Measurements from ENCODE around the gene OGFOD2.
A peak's percentile ranks its signal among the peaks of the same experiment; 100 is the strongest.
"Not testable (repeated sequence)": the region's sequence is repeated elsewhere in the genome, so short reads cannot be mapped to it uniquely, and the experiment has no call there.

The OGFOD2 gene

DNA sequence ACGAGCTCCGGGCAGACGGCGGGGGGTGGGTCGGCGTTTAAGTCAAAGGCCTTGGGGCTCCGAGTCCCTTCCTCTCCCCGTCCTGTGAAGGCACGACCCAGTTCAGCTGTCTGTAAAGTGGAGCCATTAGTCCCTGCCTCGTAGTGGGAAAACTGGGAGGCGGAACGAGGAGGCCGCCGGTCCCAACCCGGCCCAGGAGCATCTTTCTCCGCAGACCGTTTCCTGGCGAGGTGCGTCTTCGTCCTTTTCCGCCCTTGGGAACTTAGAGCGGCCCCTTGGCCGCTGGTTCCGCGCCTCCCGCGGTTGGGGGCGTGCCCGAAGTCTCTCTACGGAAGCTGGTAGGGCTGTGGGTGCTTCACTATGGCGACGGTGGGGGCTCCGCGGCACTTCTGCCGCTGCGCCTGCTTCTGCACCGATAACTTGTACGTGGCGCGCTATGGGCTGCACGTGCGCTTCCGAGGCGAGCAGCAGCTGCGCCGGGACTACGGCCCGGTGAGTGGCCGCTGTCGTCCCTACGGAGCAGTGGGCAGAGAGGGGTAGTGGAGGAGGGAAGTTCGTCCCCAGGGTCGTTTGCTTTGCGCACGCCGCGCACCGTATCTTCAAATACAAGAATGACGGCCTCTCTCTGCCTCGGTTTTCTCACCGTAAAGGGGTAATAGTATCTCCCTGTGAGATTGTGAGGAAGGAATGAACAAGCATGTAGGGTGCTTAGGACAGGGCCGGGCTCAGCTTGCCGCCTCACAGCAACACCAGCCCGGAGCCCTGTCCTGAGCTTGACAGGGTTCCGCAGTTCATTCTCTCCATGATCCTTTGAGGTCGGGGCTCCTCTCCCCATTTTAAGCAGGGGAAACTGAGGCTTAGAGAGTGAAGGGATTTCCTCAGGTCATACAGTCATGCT, at the start of gene OGFOD2:
Gene OGFOD2 (plus strand): TSS at position 353 of the 898 bp plus-strand sequence. CDS start 8 bp downstream, at position 361.
- peak within 1 kb of the TSS; percentile 100 for H3K27ac Mint-ChIP-seq
- DNase-seq (ENCODE audit: low spot score in 2 of 2) (peak; percentile 84 to 95), ATAC-seq (peak; percentile 92)
- peaks cover 19% of the 10 kb centered on the region for H3K4me1 Mint-ChIP-seq
- no peaks in the 10 kb centered on the region for H3K9me3 Mint-ChIP-seq
- peak within 1 kb of the TSS; percentile 97 for H3K4me3 Mint-ChIP-seq
- peaks cover 16% of the 10 kb centered on the region for H3K36me3 Mint-ChIP-seq

- no peak overlapping the region for H3K4me3 Mint-ChIP-seq
- no peak overlapping the region for H3K27ac Mint-ChIP-seq
These were observed 47.2 kb upstream of the OGFOD2 start for GRCh38 chr12:122927756-122928403.

GRCh38 chr12:122928404-122929147, 46.5 kb upstream of the OGFOD2 start:
- DNase-seq (ENCODE audit: low spot score in 2 of 2) (no peak), ATAC-seq (no peak)
- no peak overlapping the region for H3K4me3 Mint-ChIP-seq
- H3K36me3 Mint-ChIP-seq, result no peaks in the 10 kb centered on the region
- no peaks in the 10 kb centered on the region for H3K9me3 Mint-ChIP-seq
- no peak overlapping the region for H3K27ac Mint-ChIP-seq
- no peaks in the 10 kb centered on the region for H3K4me1 Mint-ChIP-seq

More at GRCh38 chr12:122927756-122928403, 47.2 kb upstream of the OGFOD2 start:
- Mint-ChIP-seq H3K4me1 (no peaks in the 10 kb centered on the region), H3K9me3 (no peaks in the 10 kb centered on the region), H3K36me3 (no peaks in the 10 kb centered on the region)
- DNase-seq (ENCODE audit: low spot score in 2 of 2) (no peak), ATAC-seq (no peak)

GRCh38 chr12:122929148-122929538, 45.9 kb upstream of the OGFOD2 start:
- H3K36me3 Mint-ChIP-seq, result no peaks in the 10 kb centered on the region
- no peaks in the 10 kb centered on the region for H3K4me1 Mint-ChIP-seq
- no peak overlapping the region for H3K4me3 Mint-ChIP-seq
- DNase-seq (ENCODE audit: low spot score in 2 of 2) (no peak), ATAC-seq (no peak)
- H3K27ac Mint-ChIP-seq, result no peak overlapping the region
- no peaks in the 10 kb centered on the region for H3K9me3 Mint-ChIP-seq

- no peak for DNase-seq (ENCODE audit: low spot score in 2 of 2)
- no peaks in the 10 kb centered on the region for H3K4me1 Mint-ChIP-seq
- no peak overlapping the region for H3K4me3 Mint-ChIP-seq
- no peaks in the 10 kb centered on the region for H3K9me3 Mint-ChIP-seq
- H3K27ac Mint-ChIP-seq, result no peak overlapping the region
- ATAC-seq, result no peak
- H3K36me3 Mint-ChIP-seq, result no peaks in the 10 kb centered on the region
These were observed 45.2 kb upstream of the OGFOD2 start for GRCh38 chr12:122929812-122930211.

DNA sequence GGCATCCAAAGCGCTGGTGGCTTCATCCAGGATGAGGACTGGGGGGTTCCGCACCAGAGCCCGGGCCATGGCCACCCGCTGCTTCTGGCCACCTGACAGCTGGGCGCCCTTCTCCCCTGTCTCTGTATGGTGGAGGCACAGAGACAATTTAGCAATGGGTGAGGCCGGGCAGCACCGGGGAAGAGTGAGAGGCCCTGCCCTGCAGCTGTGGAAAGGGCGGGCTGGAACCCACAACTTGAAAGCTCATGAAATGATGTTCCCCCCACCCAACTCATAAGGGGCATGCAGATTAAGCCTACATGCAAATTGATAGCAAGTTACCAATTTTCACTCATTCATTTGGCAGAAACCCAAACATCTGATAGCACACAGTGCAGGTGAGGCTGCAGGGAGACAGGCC, 42.8 kb upstream of the OGFOD2 start:
- ATAC-seq (no peak), DNase-seq (ENCODE audit: low spot score in 2 of 2) (no peak)
- H3K4me1 Mint-ChIP-seq, result no peaks in the 10 kb centered on the region
- no peak overlapping the region for H3K4me3 Mint-ChIP-seq
- no peak overlapping the region for H3K27ac Mint-ChIP-seq
- H3K36me3 Mint-ChIP-seq, result no peaks in the 10 kb centered on the region
- no peaks in the 10 kb centered on the region for H3K9me3 Mint-ChIP-seq

GRCh38 chr12:122934722-122935121, 40.3 kb upstream of the OGFOD2 start:
- Mint-ChIP-seq H3K9me3 (no peaks in the 10 kb centered on the region), H3K27ac (no peak overlapping the region), H3K36me3 (no peaks in the 10 kb centered on the region), H3K4me1 (peaks cover 5% of the 10 kb centered on the region), H3K4me3 (no peak overlapping the region)
- DNase-seq (ENCODE audit: low spot score in 2 of 2), result no peak
- no peak for ATAC-seq

DNA sequence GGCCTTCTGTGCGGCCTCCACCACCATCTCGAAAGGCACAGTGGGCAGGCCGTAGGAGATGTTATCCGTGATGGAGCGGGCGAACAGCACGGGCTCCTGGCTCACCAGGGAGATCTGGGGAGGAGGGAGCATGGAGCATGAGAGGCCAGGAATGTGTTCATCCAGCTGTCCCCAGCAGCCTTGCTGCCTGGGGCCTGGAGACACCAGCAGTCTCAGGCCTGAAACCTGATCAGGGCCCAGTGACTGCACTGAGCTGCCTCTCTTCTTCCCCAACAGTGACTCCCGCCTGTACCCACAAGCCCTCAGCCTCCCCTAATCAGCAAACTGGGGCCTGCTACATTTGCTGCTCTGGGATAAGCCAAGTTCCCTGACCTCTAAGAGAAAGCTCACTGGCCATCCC, 39.7 kb upstream of the OGFOD2 start:
- no peak for ATAC-seq

GRCh38 chr12:122937622-122938091, 37.4 kb upstream of the OGFOD2 start:
- no peak overlapping the region for H3K27ac Mint-ChIP-seq
- no peak for ATAC-seq

More for the DNA sequence above, 39.7 kb upstream of the OGFOD2 start:
- H3K9me3 Mint-ChIP-seq, result no peaks in the 10 kb centered on the region
- DNase-seq (ENCODE audit: low spot score in 2 of 2), result no peak
- H3K27ac Mint-ChIP-seq, result no peak overlapping the region
- no peak overlapping the region for H3K4me3 Mint-ChIP-seq
- no peaks in the 10 kb centered on the region for H3K36me3 Mint-ChIP-seq
- H3K4me1 Mint-ChIP-seq, result peaks cover 5% of the 10 kb centered on the region

DNA sequence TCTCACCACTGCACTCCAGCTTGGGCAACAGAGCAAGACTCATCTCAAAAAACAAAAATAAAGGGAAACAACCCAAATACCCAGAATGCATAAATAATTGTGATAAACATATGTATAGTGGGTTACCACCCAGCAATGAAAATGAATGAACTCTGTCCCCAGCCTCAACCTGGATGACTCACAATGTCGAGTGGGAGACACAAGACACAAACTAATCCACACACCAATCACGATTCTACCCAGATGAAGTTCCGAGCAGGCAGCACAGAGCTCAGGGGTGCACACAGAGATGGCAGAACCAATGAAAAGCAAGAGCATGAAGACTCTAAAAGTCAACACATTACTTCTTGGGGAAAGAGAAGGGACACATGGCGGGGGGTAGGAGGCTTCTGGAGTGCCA, 35.9 kb upstream of the OGFOD2 start:
- no peak for ATAC-seq
- no peak overlapping the region for H3K27ac Mint-ChIP-seq
- no peaks in the 10 kb centered on the region for H3K36me3 Mint-ChIP-seq
- no peak for DNase-seq (ENCODE audit: low spot score in 2 of 2)
- peaks cover 21% of the 10 kb centered on the region for H3K4me1 Mint-ChIP-seq
- H3K4me3 Mint-ChIP-seq, result no peak overlapping the region
- H3K9me3 Mint-ChIP-seq, result no peaks in the 10 kb centered on the region

More at GRCh38 chr12:122937622-122938091, 37.4 kb upstream of the OGFOD2 start:
- Mint-ChIP-seq H3K4me1 (peaks cover 6% of the 10 kb centered on the region), H3K9me3 (no peaks in the 10 kb centered on the region), H3K36me3 (no peaks in the 10 kb centered on the region), H3K4me3 (no peak overlapping the region)
- no peak for DNase-seq (ENCODE audit: low spot score in 2 of 2)

- not testable (repeated sequence) for H3K27ac Mint-ChIP-seq; H3K36me3 Mint-ChIP-seq; ATAC-seq; H3K9me3 Mint-ChIP-seq; DNase-seq (ENCODE audit: low spot score in 2 of 2); H3K4me3 Mint-ChIP-seq
- H3K4me1 Mint-ChIP-seq, result peaks cover 37% of the 10 kb centered on the region
These were observed 33.7 kb upstream of the OGFOD2 start for GRCh38 chr12:122941351-122941750.

DNA sequence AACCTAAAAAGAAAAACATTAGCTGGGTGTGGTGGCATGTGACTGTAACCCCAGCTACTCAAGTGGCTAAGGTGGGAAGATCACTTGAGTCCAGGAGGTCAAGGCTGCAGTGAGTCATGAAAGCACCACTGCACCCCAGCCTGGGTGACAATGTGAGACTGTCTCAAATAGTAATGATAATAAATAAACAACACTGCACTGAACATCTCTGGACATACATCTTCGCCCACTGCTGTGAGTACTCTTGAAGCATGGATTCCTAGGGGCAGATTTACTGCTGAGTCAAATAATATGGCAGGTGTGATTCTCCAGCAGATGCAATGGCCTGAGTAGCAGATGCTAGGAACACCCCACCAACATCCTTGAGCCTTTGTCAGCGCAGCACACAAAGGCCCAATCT, 32.4 kb upstream of the OGFOD2 start:
- ATAC-seq, result no peak
- H3K27ac Mint-ChIP-seq, result peak overlapping the region; percentile 46

DNA sequence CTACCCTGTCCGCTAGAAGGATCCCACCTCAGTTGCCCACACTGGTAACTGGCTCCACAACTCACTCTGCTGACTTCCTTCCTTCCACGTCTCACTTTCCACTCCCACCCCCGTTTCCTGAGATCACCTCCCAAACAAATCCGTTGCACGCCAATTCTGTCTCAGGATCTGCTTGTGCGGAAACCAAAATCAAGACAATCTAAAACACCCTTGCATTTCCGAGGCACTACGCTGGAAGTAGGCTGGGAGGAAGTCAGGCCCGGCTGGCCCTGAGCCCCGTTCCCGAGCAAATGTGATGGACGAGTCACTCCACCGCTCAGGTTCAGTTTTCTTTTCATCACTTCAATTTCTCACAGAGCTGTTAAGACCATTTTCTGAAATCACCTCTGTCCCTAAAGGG, 31.8 kb upstream of the OGFOD2 start:
- no peaks in the 10 kb centered on the region for H3K9me3 Mint-ChIP-seq
- no peak overlapping the region for H3K4me3 Mint-ChIP-seq
- no peak for ATAC-seq
- peaks cover 50% of the 10 kb centered on the region for H3K4me1 Mint-ChIP-seq
- no peaks in the 10 kb centered on the region for H3K36me3 Mint-ChIP-seq
- peak overlapping the region; percentile 46 for H3K27ac Mint-ChIP-seq
- no peak for DNase-seq (ENCODE audit: low spot score in 2 of 2)

More for the DNA sequence above, 32.4 kb upstream of the OGFOD2 start:
- H3K36me3 Mint-ChIP-seq, result no peaks in the 10 kb centered on the region
- peaks cover 50% of the 10 kb centered on the region for H3K4me1 Mint-ChIP-seq
- DNase-seq (ENCODE audit: low spot score in 2 of 2), result no peak
- no peak overlapping the region for H3K4me3 Mint-ChIP-seq
- H3K9me3 Mint-ChIP-seq, result no peaks in the 10 kb centered on the region

- ATAC-seq, result no peak
- Mint-ChIP-seq H3K4me3 (no peak overlapping the region), H3K27ac (peak overlapping the region; percentile 46), H3K9me3 (no peaks in the 10 kb centered on the region), H3K4me1 (peaks cover 45% of the 10 kb centered on the region), H3K36me3 (no peaks in the 10 kb centered on the region)
- DNase-seq (ENCODE audit: low spot score in 2 of 2), result no peak
These were observed 30.1 kb upstream of the OGFOD2 start for GRCh38 chr12:122944605-122945592.
